Spinal cord (tissue), 10 donors: Measurements from ENCODE around the gene FAM47E. TPM values are rescaled to one million over a fixed set of nuclear protein-coding genes. Genes with fewer than 3 reads are reported as not detected.

Source experiments
- DNase-seq, 6 donors: peaks; one replicate each; pipeline versions ENCODE4 v3.0.0 to v3.0.0-alpha.2; 2013 to 2015; ENCODE audit warnings: low spot score in 6 of 6, low read depth in 4 of 6
- H3K27ac ChIP-seq: one replicate; pipeline ENCODE4 v1.5.1; 2013; ENCODE audit warnings: low read depth, low read length, control low read depth
- H3K27me3 ChIP-seq: one replicate; pipeline ENCODE4 v1.6.1; 2013; ENCODE audit warnings: low read length; ENCODE audit not compliant: control insufficient read depth, insufficient read depth
- H3K36me3 ChIP-seq: one replicate; pipeline ENCODE4 v1.6.1; 2013; ENCODE audit warnings: low read length; ENCODE audit not compliant: control insufficient read depth, insufficient read depth
- H3K4me1 ChIP-seq: one replicate; pipeline ENCODE4 v1.6.1; 2013; ENCODE audit warnings: low read length; ENCODE audit not compliant: control insufficient read depth, insufficient read depth
- H3K4me3 ChIP-seq: one replicate; pipeline ENCODE4 v1.5.1; 2013; ENCODE audit warnings: low read depth, low read length, control low read depth
- H3K9me3 ChIP-seq: one replicate; pipeline ENCODE4 v1.6.1; 2013; ENCODE audit warnings: low read length; ENCODE audit not compliant: control insufficient read depth, insufficient read depth
- WGBS: methylation state at CpG from one replicate; pipeline ENCODE4 v1.1.5; 2013; ENCODE audit warnings: missing lambda C conversion rate; ENCODE audit not compliant: insufficient coverage; 5-methylcytosine and 5-hydroxymethylcytosine counted together
- polyA plus RNA-seq, 2 donors: library from polyadenylated mRNA; unstranded; fragments of 120-200 nt; gene quantifications; one replicate each; pipeline ENCODE4 v1.2.1, GENCODE V29; 2013; ENCODE audit not compliant: insufficient read length in 2 of 2
- total RNA-seq, 2 donors: library from RNA; depleted of rRNA in 1 of 2; stranded (reverse); fragments of 120-200 nt in 1 of 2; fragments of >200 nt in 1 of 2; gene quantifications; one replicate each; pipeline versions ENCODE4 v1.2.3 to v1.2.4, GENCODE V29; 2013 to 2014
- donor health status: healthy.

Gene FAM47E
- total and polyA plus RNA-seq, 4 donors: 7.9 to 14.8 (median 9.5) TPM

DNA sequence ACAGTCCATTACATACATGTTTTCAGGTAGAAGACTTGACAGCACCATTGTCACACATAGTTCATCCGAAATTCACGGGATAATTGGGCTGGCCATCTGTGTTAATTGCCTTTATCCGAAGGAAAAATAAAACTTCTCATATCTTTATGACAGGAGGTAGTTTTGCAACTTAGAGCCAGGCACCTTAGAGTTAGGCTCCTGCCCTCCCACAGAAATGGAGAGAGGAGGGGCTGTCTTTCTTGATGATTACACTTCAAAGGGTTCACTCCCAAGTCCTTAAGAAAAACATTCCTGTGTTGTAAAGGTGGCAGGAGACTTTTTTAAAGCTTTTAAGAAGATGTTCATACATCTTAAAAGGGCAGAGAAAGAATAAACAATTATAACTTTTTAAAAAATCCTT, 27.4 kb upstream of the FAM47E start:
- Histone ChIP-seq H3K9me3 (peaks cover 2% of the 10 kb centered on the region), H3K4me3 (no peak overlapping the region), H3K36me3 (no peaks in the 10 kb centered on the region), H3K4me1 (no peaks in the 10 kb centered on the region), H3K27me3 (no peaks in the 10 kb centered on the region), H3K27ac (no peak overlapping the region)
- DNase-seq: no peak
- no CpG with 5 or more reads among the region's 3 CpGs for WGBS

DNA sequence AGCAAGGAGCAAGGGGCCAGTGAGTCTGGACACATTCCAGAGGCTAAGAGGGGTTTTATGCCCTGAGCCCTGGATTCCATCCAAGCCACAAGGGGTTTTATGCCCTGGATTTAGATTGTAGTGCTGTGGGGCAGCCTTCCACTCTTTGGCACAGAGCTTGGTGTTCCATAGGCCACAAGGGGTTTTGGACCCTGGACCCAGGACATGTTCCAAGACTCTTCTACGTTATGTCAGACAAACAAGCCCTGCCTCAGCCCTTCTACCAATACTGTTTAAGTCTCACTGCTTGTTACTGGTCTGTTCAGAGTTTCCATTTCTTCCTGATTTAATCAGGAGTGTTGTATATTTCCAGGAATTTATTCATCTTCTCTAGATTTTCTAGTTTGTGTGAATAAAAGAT, 25.1 kb upstream of the FAM47E start:
- Histone ChIP-seq H3K4me3 (no peak overlapping the region), H3K36me3 (no peaks in the 10 kb centered on the region), H3K27ac (no peak overlapping the region), H3K4me1 (no peaks in the 10 kb centered on the region), H3K27me3 (no peaks in the 10 kb centered on the region), H3K9me3 (peaks cover 2% of the 10 kb centered on the region)
- DNase-seq: no peak
- no CpG with 5 or more reads among the region's 1 CpG for WGBS

DNA sequence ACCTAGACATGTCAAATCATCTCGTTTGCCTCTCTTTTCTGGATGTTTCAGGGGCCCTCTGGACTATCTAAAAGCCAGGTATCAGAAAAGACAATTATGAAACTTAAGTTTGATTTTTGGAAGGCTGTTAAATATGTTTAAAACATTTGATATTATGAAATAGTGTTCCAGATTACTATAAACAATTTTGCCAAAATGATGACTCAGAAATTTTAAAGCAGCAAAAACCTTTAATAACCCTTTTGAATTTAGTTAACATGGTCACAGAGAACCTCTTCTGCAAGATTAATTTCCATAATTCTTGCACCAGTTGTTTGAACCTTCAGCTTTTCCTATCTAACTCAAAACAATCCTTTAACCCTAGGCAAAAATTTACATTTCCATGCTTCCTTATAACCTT, 18.8 kb upstream of the FAM47E start:
- peaks cover 4% of the 10 kb centered on the region for H3K4me1 ChIP-seq
- WGBS: no CpG with 5 or more reads among the region's 1 CpG
- no peak for DNase-seq

DNA sequence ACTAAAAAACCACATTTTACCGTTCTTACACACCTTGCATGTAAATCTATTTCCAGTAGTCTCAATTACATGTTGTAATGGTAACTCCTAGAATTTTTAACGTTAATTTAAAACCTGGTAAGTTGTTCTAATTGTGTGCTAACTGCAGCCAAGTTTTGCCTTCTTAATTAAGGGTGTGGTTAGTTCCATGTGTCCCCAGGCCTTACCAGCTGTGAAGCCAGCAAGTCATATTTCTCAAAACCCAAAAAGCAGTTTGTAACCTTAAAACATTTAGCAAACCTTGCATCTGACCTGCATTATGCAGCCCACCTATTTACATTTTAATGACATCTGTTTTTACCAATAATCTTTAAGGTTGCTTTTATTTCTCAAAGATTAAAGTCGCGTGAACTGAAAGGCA, 18.4 kb upstream of the FAM47E start:
- Histone ChIP-seq H3K4me1 (peaks cover 4% of the 10 kb centered on the region), H3K27me3 (no peaks in the 10 kb centered on the region)
- 80% methylated on average over 2 of the region's 4 CpGs for WGBS

More for the DNA sequence above, 18.8 kb upstream of the FAM47E start:
- Histone ChIP-seq H3K9me3 (peaks cover 1% of the 10 kb centered on the region), H3K27me3 (no peaks in the 10 kb centered on the region), H3K27ac (no peak overlapping the region), H3K36me3 (no peaks in the 10 kb centered on the region), H3K4me3 (no peak overlapping the region)

DNA sequence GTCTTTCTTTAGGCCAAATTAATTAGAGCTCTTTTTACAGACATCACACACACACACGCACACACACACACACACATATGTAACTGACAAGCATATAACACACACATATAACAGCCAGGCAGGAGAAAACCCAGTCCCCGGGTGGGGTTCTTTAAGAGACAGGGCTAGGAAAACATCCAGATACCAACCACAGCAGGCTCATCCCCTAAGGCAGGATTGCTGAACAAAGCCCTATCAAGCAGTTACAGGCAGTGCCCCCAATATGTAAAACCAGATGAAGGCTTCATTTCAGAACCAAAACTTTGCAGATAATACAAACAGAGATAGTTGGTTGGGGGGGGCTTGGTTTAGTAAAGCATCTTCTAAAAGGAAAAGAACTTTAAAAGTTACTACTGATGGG, 18.0 kb upstream of the FAM47E start:
- 18% methylated on average over 2 of the region's 2 CpGs for WGBS
- Histone ChIP-seq H3K27ac (no peak overlapping the region), H3K4me1 (peaks cover 4% of the 10 kb centered on the region), H3K36me3 (no peaks in the 10 kb centered on the region), H3K9me3 (no peaks in the 10 kb centered on the region), H3K4me3 (no peak overlapping the region), H3K27me3 (no peaks in the 10 kb centered on the region)
- DNase-seq: peak in 1 of 6 donors; percentile 29

More for the DNA sequence above, 18.4 kb upstream of the FAM47E start:
- Histone ChIP-seq H3K36me3 (no peaks in the 10 kb centered on the region), H3K9me3 (no peaks in the 10 kb centered on the region), H3K4me3 (no peak overlapping the region), H3K27ac (no peak overlapping the region)
- no peak for DNase-seq

DNA sequence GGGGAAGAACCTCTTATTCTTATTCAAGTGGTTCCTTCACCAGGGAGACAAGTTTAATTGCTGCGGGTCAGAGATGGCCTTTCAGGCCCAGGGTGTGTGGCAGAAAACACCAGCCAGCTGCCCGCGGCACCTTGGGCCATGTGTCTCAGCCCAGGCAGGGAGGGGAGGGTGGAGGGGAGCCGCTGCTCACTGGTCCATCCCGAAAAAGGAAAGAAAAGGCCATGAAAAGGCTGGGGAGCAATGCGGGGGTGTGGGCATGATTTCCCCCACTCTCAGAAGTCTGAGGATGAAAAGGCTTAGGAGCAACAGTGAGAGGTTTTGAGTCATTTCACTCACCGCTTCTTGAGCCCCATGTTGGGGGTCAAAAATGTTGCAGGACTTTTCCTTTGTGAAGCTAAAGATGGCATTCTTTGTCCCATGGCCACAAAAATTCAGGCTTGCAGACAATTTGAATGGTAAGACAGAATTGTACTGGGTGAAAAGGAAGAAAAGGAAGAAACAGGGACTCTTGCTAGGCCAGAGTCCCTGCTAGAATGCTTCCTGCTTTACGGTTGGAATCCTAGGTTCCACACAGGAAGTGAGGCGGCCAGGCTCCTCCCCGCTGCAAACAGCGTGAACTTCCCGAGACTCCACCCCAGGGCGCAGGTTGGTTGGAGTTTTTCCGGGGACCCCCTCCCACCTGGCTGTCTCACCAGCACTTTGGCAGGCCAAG, 17.4 kb upstream of the FAM47E start:
- peaks cover 4% of the 10 kb centered on the region for H3K4me1 ChIP-seq
- H3K9me3 ChIP-seq: no peaks in the 10 kb centered on the region
- 83% methylated on average over 13 of the region's 14 CpGs for WGBS
- H3K27me3 ChIP-seq: no peaks in the 10 kb centered on the region
- no peak overlapping the region for H3K27ac ChIP-seq
- DNase-seq: peak in 1 of 6 donors; percentile 23
- no peak overlapping the region for H3K4me3 ChIP-seq
- no peaks in the 10 kb centered on the region for H3K36me3 ChIP-seq

DNA sequence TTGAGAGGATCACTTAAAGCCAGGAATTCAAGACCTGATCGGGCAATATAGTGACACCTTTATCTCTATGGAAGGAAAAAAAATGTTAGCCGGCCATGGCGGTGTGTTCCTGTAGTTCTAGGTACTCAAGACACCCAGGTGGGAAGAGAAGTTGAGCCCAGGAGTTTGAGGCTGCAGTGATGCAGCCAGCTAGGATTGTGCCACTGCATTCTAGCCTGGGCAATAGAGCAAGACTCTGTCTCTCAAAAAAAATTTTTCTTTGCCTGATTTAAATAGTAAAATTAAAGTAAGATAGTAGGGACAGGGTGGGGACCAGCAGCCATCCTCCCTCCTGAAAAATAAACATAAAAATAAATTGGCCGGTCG, 16.9 kb upstream of the FAM47E start:
- 98% methylated on average over 5 of the region's 5 CpGs for WGBS
- DNase-seq: no peak
- Histone ChIP-seq H3K27ac (no peak overlapping the region), H3K36me3 (no peaks in the 10 kb centered on the region), H3K27me3 (no peaks in the 10 kb centered on the region), H3K4me3 (no peak overlapping the region), H3K4me1 (peaks cover 4% of the 10 kb centered on the region), H3K9me3 (peaks cover 2% of the 10 kb centered on the region)

DNA sequence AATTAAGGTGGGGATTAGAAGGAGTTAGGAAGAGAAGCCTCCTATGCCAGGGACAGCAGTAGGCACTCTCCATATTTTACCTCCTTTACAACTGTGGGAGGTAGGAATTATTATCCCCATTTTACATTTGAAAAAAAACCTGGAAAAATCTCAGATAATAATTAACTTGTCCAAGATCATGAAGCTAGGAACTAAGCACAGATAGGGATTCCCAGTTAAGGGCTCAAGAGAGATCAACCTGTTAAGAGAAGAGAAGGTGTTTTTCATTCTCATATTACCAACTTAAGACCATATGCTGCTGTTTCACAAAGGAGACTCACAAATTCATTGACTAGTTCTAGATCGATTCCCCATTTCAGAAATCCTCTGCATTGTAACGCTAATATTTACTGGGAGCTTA, 16.1 kb upstream of the FAM47E start:
- no CpG with 5 or more reads among the region's 2 CpGs for WGBS
- Histone ChIP-seq H3K4me1 (peaks cover 4% of the 10 kb centered on the region), H3K4me3 (no peak overlapping the region), H3K9me3 (peaks cover 8% of the 10 kb centered on the region), H3K27me3 (no peaks in the 10 kb centered on the region), H3K27ac (no peak overlapping the region), H3K36me3 (no peaks in the 10 kb centered on the region)
- no peak for DNase-seq

DNA sequence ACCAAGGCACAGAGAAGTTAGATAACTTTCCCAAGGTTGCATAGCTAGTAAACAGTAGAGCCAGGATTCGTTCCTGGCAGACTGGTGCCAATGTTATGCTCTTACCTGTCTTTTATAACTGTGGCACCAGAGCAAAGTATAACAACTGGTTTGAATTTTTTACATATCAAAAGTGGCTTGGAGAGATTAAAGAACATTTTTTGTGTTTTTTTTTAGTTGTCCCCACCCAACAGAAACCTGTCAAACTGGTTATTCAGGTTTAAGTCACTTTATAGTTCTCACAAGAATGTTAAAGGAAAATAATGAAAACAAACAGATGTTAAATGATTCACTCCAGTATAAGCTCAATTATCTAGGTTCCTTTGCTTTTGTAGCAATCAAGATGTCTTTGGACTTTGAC, 15.6 kb upstream of the FAM47E start:
- Histone ChIP-seq H3K4me1 (peaks cover 4% of the 10 kb centered on the region), H3K27me3 (no peaks in the 10 kb centered on the region), H3K9me3 (peaks cover 11% of the 10 kb centered on the region), H3K4me3 (no peak overlapping the region), H3K27ac (no peak overlapping the region), H3K36me3 (no peaks in the 10 kb centered on the region)
- no peak for DNase-seq
- 33% methylated on average over 1 of the region's 1 CpG for WGBS

DNA sequence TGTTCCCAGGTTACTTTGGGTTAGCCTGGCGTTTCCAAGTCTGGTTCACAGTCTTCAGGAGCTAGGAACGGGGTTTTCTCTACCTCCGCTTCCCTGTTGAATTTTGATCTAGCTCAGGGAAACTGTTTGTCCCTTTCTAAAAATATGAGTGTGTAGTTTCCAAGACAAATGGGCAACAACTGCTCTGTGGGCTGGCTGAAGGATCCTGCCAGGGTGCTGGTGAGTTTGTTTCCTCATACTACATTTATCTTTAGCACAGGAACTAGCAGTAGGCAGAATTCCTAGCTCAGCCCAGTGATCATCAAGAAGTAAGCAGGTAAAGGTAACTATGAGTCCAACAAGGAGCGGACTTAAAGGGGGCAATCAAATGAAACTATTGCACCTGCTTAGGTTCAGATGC, 13.3 kb upstream of the FAM47E start:
- H3K4me3 ChIP-seq: no peak overlapping the region
- DNase-seq: no peak
- no peak overlapping the region for H3K27ac ChIP-seq
- no peaks in the 10 kb centered on the region for H3K27me3 ChIP-seq
- H3K36me3 ChIP-seq: no peaks in the 10 kb centered on the region
- WGBS: 80% methylated on average over 2 of the region's 4 CpGs
- H3K9me3 ChIP-seq: peaks cover 16% of the 10 kb centered on the region
- peaks cover 4% of the 10 kb centered on the region for H3K4me1 ChIP-seq
